Smooth muscle cell (in vitro differentiated cells): ENCODE data around the gene ATP13A3. TPM values are rescaled to one million over a fixed set of nuclear protein-coding genes. Genes with fewer than 3 reads are reported as not detected.
A peak's percentile ranks its signal among the peaks of the same experiment; 100 is the strongest.

ENCODE experiments used
- DNase-seq: peaks from one replicate; lab custom pipeline; 2025; ENCODE audit not compliant: unreplicated experiment; lab: John Stamatoyannopoulos, UW
- H2AFZ ChIP-seq: fragments of 200-600 bp; sonication (generic); 2 replicates; pipeline ENCODE4 v1.6.0; 2016; ENCODE audit warnings: antibody characterized with exemption, low read depth, mild to moderate bottlenecking
- H3F3A ChIP-seq: fragments of 200-600 bp; sonication (generic); 2 replicates; pipeline ENCODE4 v1.6.0; 2017; ENCODE audit warnings: antibody characterized with exemption, low read depth
- H3K27ac ChIP-seq: fragments of 200-600 bp; sonication (generic); 2 replicates; pipeline ENCODE4 v1.5.1; 2016; ENCODE audit warnings: low read depth, mild to moderate bottlenecking
- H3K27me3 ChIP-seq: fragments of 200-600 bp; sonication (generic); 2 replicates; pipeline ENCODE4 v1.6.1; 2016; ENCODE audit warnings: low read depth, mild to moderate bottlenecking
- H3K36me3 ChIP-seq: fragments of 200-600 bp; sonication (generic); 2 replicates; pipeline ENCODE4 v1.5.1; 2016; ENCODE audit warnings: low read depth
- H3K4me1 ChIP-seq: fragments of 200-600 bp; sonication (generic); 2 replicates; pipeline ENCODE4 v1.5.1; 2016; ENCODE audit warnings: low read depth
- H3K4me2 ChIP-seq: fragments of 200-600 bp; sonication (generic); 2 replicates; pipeline ENCODE4 v1.6.0; 2016; ENCODE audit warnings: mild to moderate bottlenecking
- H3K4me3 ChIP-seq: fragments of 200-600 bp; sonication (generic); 2 replicates; pipeline ENCODE4 v1.5.1; 2016; ENCODE audit warnings: mild to moderate bottlenecking
- H3K79me2 ChIP-seq: fragments of 200-600 bp; sonication (generic); 2 replicates; pipeline ENCODE4 v1.6.0; 2016; ENCODE audit warnings: low read depth, mild to moderate bottlenecking
- H3K9ac ChIP-seq: fragments of 200-600 bp; sonication (generic); 2 replicates; pipeline ENCODE4 v1.6.0; 2016; ENCODE audit warnings: low read depth
- H3K9me3 ChIP-seq: fragments of 200-600 bp; sonication (generic); replicated peaks from 2 replicates; pipeline ENCODE4 v1.5.1; 2016; ENCODE audit warnings: low read depth
- H4K20me1 ChIP-seq: fragments of 200-600 bp; sonication (generic); 2 replicates; pipeline ENCODE4 v1.6.0; 2016; ENCODE audit warnings: low read depth
- CTCF ChIP-seq: fragments of 200-600 bp; sonication (generic); IDR thresholded peaks from 2 replicates; pipeline ENCODE4 v1.5.1; 2017; ENCODE audit warnings: borderline replicate concordance, mild to moderate bottlenecking, antibody characterized with exemption; ENCODE audit not compliant: insufficient read depth, poor library complexity, severe bottlenecking
- WGBS: methylation state at CpG from one replicate; pipeline ENCODE4 v1.1.7; 2016; ENCODE audit warnings: low lambda C conversion rate; 5-methylcytosine and 5-hydroxymethylcytosine counted together
- polyA plus RNA-seq: library from polyadenylated mRNA; unstranded; fragments of >200 nt; fragmentation: Nextera tagmentation; extraction: Ambion mirVana; gene quantifications from 2 replicates; pipeline ENCODE4 v1.2.1, GENCODE V29; 2016
- total RNA-seq: library from RNA; depleted of rRNA; stranded (reverse); fragments of >200 nt; gene quantifications from 2 replicates; pipeline ENCODE4 v1.2.3, GENCODE V29; 2014

Gene ATP13A3
- total and polyA plus RNA-seq, 2 experiments from 2014 or later: 13.5 to 65.3 TPM

- DNase-seq: no peak
- Histone ChIP-seq H3K9me3 (no peaks in the 10 kb centered on the region), H3K9ac (no peak overlapping the region), H3K4me3 (no peak overlapping the region), H3K4me2 (peak overlapping the region; percentile 21), H3K27me3 (no peaks in the 10 kb centered on the region), H3K36me3 (no peaks in the 10 kb centered on the region), H4K20me1 (peaks cover 10% of the 10 kb centered on the region), H3K4me1 (peaks cover 7% of the 10 kb centered on the region), H2AFZ (no peak overlapping the region), H3F3A (peaks cover 25% of the 10 kb centered on the region), H3K27ac (peak overlapping the region; percentile 46), H3K79me2 (peaks cover 13% of the 10 kb centered on the region)
- TF ChIP-seq CTCF: no peak
- 77% methylated on average over 7 of the region's 7 CpGs for WGBS
Observed at GRCh38 chr3:194489736-194490612, 3.2 kb upstream of the ATP13A3 start.

DNA sequence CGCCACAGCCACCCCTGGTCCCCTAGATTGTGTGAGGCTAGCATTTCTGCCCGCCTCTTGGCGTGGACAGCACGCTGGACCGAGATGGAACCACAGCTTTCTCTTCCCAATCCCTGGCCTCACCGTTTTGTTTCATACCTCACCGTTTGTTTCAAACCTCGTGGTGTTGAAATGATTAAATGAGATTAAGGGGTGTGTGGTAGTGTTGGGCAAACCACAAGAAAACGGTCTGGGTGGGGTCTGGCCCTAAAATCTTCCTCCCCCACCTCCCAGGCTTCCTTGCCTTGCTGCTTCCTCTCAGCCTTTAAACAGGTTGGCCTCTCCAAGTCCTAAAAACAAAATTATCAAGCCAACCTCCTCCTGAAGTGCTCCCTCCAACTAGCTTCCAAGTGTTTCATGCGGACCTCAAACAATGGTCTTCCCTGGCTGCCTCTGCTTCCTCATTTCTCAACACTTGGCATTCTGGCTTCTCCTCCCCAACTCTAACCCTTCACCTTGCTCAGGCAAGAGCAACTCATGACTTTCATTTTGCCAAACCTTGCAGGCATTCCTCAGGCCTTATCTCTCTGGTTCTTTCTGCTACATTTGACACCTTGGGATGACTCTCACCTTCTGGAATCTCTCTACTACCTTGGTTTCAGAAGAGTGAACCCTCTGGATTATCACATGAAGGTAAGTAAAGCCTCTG is 1.4 kb upstream of the ATP13A3 start:
- Histone ChIP-seq H4K20me1 (peaks cover 19% of the 10 kb centered on the region), H3K9me3 (no peaks in the 10 kb centered on the region), H3K4me2 (peak overlapping the region; percentile 85), H3K9ac (no peak overlapping the region), H3K27me3 (no peaks in the 10 kb centered on the region), H2AFZ (no peak overlapping the region), H3K79me2 (peaks cover 31% of the 10 kb centered on the region), H3K27ac (no peak overlapping the region), H3K4me1 (peaks cover 9% of the 10 kb centered on the region), H3K4me3 (no peak overlapping the region), H3F3A (peaks cover 25% of the 10 kb centered on the region), H3K36me3 (no peaks in the 10 kb centered on the region)
- WGBS: 78% methylated on average over 10 of the region's 10 CpGs
- DNase-seq: no peak
- TF ChIP-seq CTCF: no peak

DNA sequence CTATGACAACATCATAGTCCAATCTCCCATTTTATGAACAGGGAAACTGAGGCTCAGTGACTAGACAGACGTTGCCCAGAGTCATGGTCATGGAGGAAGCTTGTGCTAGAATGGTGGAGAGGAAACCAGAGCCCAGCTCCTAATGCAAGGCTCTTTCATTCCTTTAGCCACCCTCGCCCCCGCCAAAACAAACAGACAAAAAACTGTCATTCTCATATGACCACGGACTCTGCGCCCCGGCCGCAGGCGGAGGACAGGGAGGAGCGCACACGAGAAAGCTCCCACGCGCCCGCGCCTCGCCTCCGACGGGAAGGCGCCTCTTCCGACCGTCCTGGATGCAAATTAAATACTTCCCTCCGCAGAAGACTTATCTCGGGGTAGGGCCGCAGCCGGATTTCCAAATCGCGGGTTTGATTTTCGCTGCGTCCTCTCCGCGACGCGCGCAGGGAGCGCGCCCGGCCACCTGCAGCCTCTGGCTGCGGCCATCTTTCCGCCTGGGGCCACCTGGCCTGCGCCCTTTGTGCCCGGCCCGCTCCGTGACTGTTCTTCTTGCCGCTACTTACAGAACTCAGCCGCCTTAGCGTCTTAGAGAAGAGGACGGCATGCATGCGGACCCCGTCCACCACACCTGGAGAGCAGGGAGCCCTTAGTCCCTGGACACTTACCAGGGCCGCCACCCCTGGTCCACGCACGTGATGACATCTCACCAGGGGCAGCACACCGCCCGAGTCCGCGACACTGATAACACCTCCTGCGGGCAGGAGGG is 670 bp upstream of the ATP13A3 start:
- no peaks in the 10 kb centered on the region for H3K27me3 ChIP-seq
- no peaks in the 10 kb centered on the region for H3K36me3 ChIP-seq
- peak overlapping the region; percentile 66 for H3K27ac ChIP-seq
- H3K9me3 ChIP-seq: no peaks in the 10 kb centered on the region
- H2AFZ ChIP-seq: peak overlapping the region; percentile 33
- peak overlapping the region; percentile 85 for H3K4me2 ChIP-seq
- H3K9ac ChIP-seq: no peak overlapping the region
- peaks cover 38% of the 10 kb centered on the region for H3K79me2 ChIP-seq
- TF ChIP-seq CTCF: no peak
- peak overlapping the region; percentile 73 for H3K4me3 ChIP-seq
- peaks cover 26% of the 10 kb centered on the region for H3F3A ChIP-seq
- peaks cover 9% of the 10 kb centered on the region for H3K4me1 ChIP-seq
- H4K20me1 ChIP-seq: peaks cover 19% of the 10 kb centered on the region
- DNase-seq: no peak
- 51% methylated on average over 55 of the region's 56 CpGs for WGBS
